ENCODE results near the gene ST6GALNAC1. TPM values are rescaled to one million over a fixed set of nuclear protein-coding genes. Genes with fewer than 3 reads are reported as not detected.

The ST6GALNAC1 gene
- total and polyA plus RNA-seq, 10 of the 15 experiments (the other 5 are each of a cell fraction or from before 2014, with no cell fraction given): 0.08 TPM; not detected in 9

- no peak for TF ChIP-seq ZNF217 (IDR thresholded peaks at IDR 0.05)
- no peak for TF ChIP-seq MEF2B (IDR thresholded peaks at IDR 0.05; ENCODE audit: partially characterized antibody, poor library complexity, severe bottlenecking)
- TF ChIP-seq NR2F1 (conservative IDR thresholded peaks at IDR 0.05): no peak
These were observed 23.9 kb upstream of the ST6GALNAC1 start (continued) for GRCh38 chr17:76667491-76667755.

GRCh38 chr17:76660656-76661042 is 17.1 kb upstream of the ST6GALNAC1 start:
- no peak overlapping the region for H3K4me2 ChIP-seq (ENCODE audit: control insufficient read depth, insufficient read depth)
- H2AFZ ChIP-seq (ENCODE audit: control insufficient read depth, low read depth, low read length): no peak overlapping the region
- intact Hi-C loops (cut with micrococcal nuclease; ENCODE audit: unreplicated experiment) (no loop called here), in situ Hi-C loops (cut with MboI) (no loop called here)
- H3K27me3 ChIP-seq (replicated peaks in 1 of 2; ENCODE audit: control insufficient read depth in 2 of 2, insufficient read depth in 2 of 2, low read length in 1 of 2): no peaks in the 10 kb centered on the region
- TF ChIP-seq EP300 (IDR thresholded peaks at IDR 0.05; ENCODE audit: borderline replicate concordance in 1 of 2, control insufficient read depth in 1 of 2, low read depth in 2 of 2, low read length in 2 of 2) (no peak), EZH2 (IDR thresholded peaks at IDR 0.05; ENCODE audit: borderline replicate concordance, control insufficient read depth, low read depth, low read length) (no peak), JUND (IDR thresholded peaks at IDR 0.05; ENCODE audit: low read depth, low read length) (no peak), FOS (IDR thresholded peaks at IDR 0.05; ENCODE audit: borderline replicate concordance, extremely low read depth, insufficient read length) (no peak), ATF2 (IDR thresholded peaks at IDR 0.05; ENCODE audit: low read length) (no peak), NFXL1 (IDR thresholded peaks at IDR 0.05; ENCODE audit: borderline replicate concordance) (no peak), TARDBP (IDR thresholded peaks at IDR 0.05; ENCODE audit: borderline replicate concordance) (no peak), PAX5 (IDR thresholded peaks at IDR 0.05; ENCODE audit: borderline replicate concordance, low read depth, low read length) (no peak), NKRF (conservative IDR thresholded peaks at IDR 0.05) (no peak), IKZF2 (IDR thresholded peaks at IDR 0.05) (no peak), NR2F1 (conservative IDR thresholded peaks at IDR 0.05) (no peak)
- H3K79me2 ChIP-seq (ENCODE audit: control insufficient read depth, insufficient read depth, low read length): no peaks in the 10 kb centered on the region
- H3K4me1 ChIP-seq (ENCODE audit: control insufficient read depth, insufficient read depth, low read length): peaks cover 3% of the 10 kb centered on the region; the same call in 1 of the 2 replicates
- SMC1A ChIA-PET (ENCODE audit: uncharacterized antibody, unreplicated experiment): no interaction called here
- no peaks in the 10 kb centered on the region for H3K36me3 ChIP-seq (ENCODE audit: control insufficient read depth in 2 of 2, insufficient read depth in 2 of 2, low read length in 1 of 2)
- no peak for DNase-seq (ENCODE audit: low read depth, low spot score)
- CTCF ChIA-PET: no interaction called here
- BruUV-seq (replicated peaks): no TSS peak
- no peak overlapping the region for H3K27ac ChIP-seq (ENCODE audit: control insufficient read depth, insufficient read depth)
- 24% methylated on average over 3 of the region's 3 CpGs for WGBS (ENCODE audit: insufficient coverage, insufficient replicate concordance, low lambda C conversion rate, missing lambda C conversion rate)
- no peaks in the 10 kb centered on the region for H3K9me3 ChIP-seq (replicated peaks; ENCODE audit: control insufficient read depth, insufficient read depth, low read length)
- POLR2A ChIA-PET: no interaction called here
- H3K4me3 ChIP-seq: no peak overlapping the region
- H3K9ac ChIP-seq (ENCODE audit: control insufficient read depth, insufficient read depth, low read length): no peak overlapping the region
- RAD21 ChIA-PET (ENCODE audit: unreplicated experiment): no interaction called here
- no peak for FAIRE-seq
- no peaks in the 10 kb centered on the region for H4K20me1 ChIP-seq (ENCODE audit: control insufficient read depth, insufficient read depth)
- ATAC-seq: no peak
